ENCODE data around the gene CNTN2.

The CNTN2 gene

GRCh38 chr1:205043866-205044265 lies 854 bp downstream of the CNTN2 start:
- H3K4me3 ChIP-seq (replicated peaks in 1 of 2; ENCODE audit: low read depth in 2 of 2, low read length in 2 of 2) = no peak overlapping the region
- DNase-seq (ENCODE audit: low read depth in 2 of 2) = no peak
- no peak for TF ChIP-seq CTCF (IDR thresholded peaks at IDR 0.05; ENCODE audit: low read depth, low read length)

- no peak for DNase-seq (ENCODE audit: low read depth in 2 of 2)
- no peak for TF ChIP-seq CTCF (IDR thresholded peaks at IDR 0.05; ENCODE audit: low read depth, low read length)
- H3K4me3 ChIP-seq (replicated peaks in 1 of 2; ENCODE audit: low read depth in 2 of 2, low read length in 2 of 2) = no peak overlapping the region
These were observed 1.7 kb downstream of the CNTN2 start for GRCh38 chr1:205044741-205045140.

- H3K4me3 ChIP-seq (replicated peaks in 1 of 2; ENCODE audit: low read depth in 2 of 2, low read length in 2 of 2) = no peak overlapping the region
- no peak for TF ChIP-seq CTCF (IDR thresholded peaks at IDR 0.05; ENCODE audit: low read depth, low read length)
- no peak for DNase-seq (ENCODE audit: low read depth in 2 of 2)
These were observed 2.1 kb downstream of the CNTN2 start for GRCh38 chr1:205045146-205045545.

- TF ChIP-seq CTCF (IDR thresholded peaks at IDR 0.05; ENCODE audit: low read depth, low read length) = no peak
- H3K4me3 ChIP-seq (replicated peaks in 1 of 2; ENCODE audit: low read depth in 2 of 2, low read length in 2 of 2) = no peak overlapping the region
- DNase-seq (ENCODE audit: low read depth in 2 of 2) = no peak
These were observed 3.9 kb downstream of the CNTN2 start for GRCh38 chr1:205046870-205047269.

- TF ChIP-seq CTCF (IDR thresholded peaks at IDR 0.05; ENCODE audit: low read depth, low read length) = no peak
- no peak for DNase-seq (ENCODE audit: low read depth in 2 of 2)
- H3K4me3 ChIP-seq (replicated peaks in 1 of 2; ENCODE audit: low read depth in 2 of 2, low read length in 2 of 2) = no peak overlapping the region
These were observed 4.8 kb downstream of the CNTN2 start for GRCh38 chr1:205047764-205048231.

GRCh38 chr1:205048382-205048781 lies 5.4 kb downstream of the CNTN2 start:
- no peak for DNase-seq (ENCODE audit: low read depth in 2 of 2)
- TF ChIP-seq CTCF (IDR thresholded peaks at IDR 0.05; ENCODE audit: low read depth, low read length) = no peak
- no peak overlapping the region for H3K4me3 ChIP-seq (replicated peaks in 1 of 2; ENCODE audit: low read depth in 2 of 2, low read length in 2 of 2)

GRCh38 chr1:205049479-205049878 lies 6.5 kb downstream of the CNTN2 start:
- DNase-seq (ENCODE audit: low read depth in 2 of 2) = no peak
- TF ChIP-seq CTCF (IDR thresholded peaks at IDR 0.05; ENCODE audit: low read depth, low read length) = no peak
- H3K4me3 ChIP-seq (replicated peaks in 1 of 2; ENCODE audit: low read depth in 2 of 2, low read length in 2 of 2) = no peak overlapping the region

All from cardiac fibroblast (primary cell).